HL-60 (cell line): ENCODE data around the gene GIT2.

Source experiments
- CTCF ChIP-seq: IDR thresholded peaks from one replicate; pipeline ENCODE4 v1.5.1; 2011; ENCODE audit warnings: low read length, control low read depth, inconsistent platforms; ENCODE audit not compliant: insufficient read depth
- POLR2AphosphoS5 ChIP-seq: IDR thresholded peaks from 2 replicates; pipeline ENCODE4 v1.6.1; 2012; ENCODE audit warnings: low read depth

- TF ChIP-seq POLR2AphosphoS5 (no peak), CTCF (no peak)
Measured at GRCh38 chr12:109988903-109989302, 7.3 kb downstream of the GIT2 start.
